Upper lobe of left lung (tissue), 6 donors: Measurements from ENCODE around the gene YIF1B. TPM values are rescaled to one million over a fixed set of nuclear protein-coding genes. Genes with fewer than 3 reads are reported as not detected.

Experiments used
- ATAC-seq, 2 donors: fragments of 200-7000 bp; cut with Tn5 transposase; one replicate each; pipeline ENCODE4 v1.9.1; 2022; ENCODE audit warnings: mild to moderate bottlenecking in 2 of 2, moderate library complexity in 2 of 2; ENCODE audit not compliant: low FRiP score in 2 of 2
- DNase-seq, 2 donors: peaks; one replicate each; pipeline ENCODE4 v3.0.0-alpha.2; 2019 to 2020
- H3K27ac ChIP-seq, 4 donors: fragments of 200-600 bp; sonication (generic); one replicate each; pipeline ENCODE4 v1.5.1; 2016 to 2019
- H3K27me3 ChIP-seq, 4 donors: fragments of 200-600 bp; sonication (generic); one replicate each; pipeline ENCODE4 v1.5.1; 2017 to 2019
- H3K36me3 ChIP-seq, 4 donors: fragments of 200-600 bp; sonication (generic); one replicate each; pipeline ENCODE4 v1.5.1; 2016 to 2019
- H3K4me1 ChIP-seq, 4 donors: fragments of 200-600 bp; sonication (generic); one replicate each; pipeline ENCODE4 v1.5.1; 2018 to 2019
- H3K4me3 ChIP-seq, 4 donors: fragments of 200-600 bp; sonication (generic); one replicate each; pipeline ENCODE4 v1.5.1; 2017 to 2019; ENCODE audit warnings: mild to moderate bottlenecking in 2 of 4, moderate library complexity in 1 of 4
- H3K9me3 ChIP-seq, 4 donors: fragments of 200-600 bp; sonication (generic); one replicate each; pipeline ENCODE4 v1.5.1; 2018 to 2019
- EP300 ChIP-seq, 4 donors: sonication (generic); formaldehyde crosslinking; IDR thresholded peaks; one replicate each; pipeline ENCODE4 v1.5.1; 2017; ENCODE audit warnings: antibody characterized with exemption in 4 of 4, control low read depth in 2 of 4
- POLR2A ChIP-seq, 4 donors: fragments of 450-650 bp; IDR thresholded peaks; one replicate each; pipeline ENCODE4 v1.5.1; 2016 to 2017; ENCODE audit warnings: antibody characterized with exemption in 4 of 4, mild to moderate bottlenecking in 2 of 4
- POLR2AphosphoS5 ChIP-seq, 2 donors: sonication (generic); formaldehyde crosslinking; IDR thresholded peaks; one replicate each; pipeline ENCODE4 v1.5.1; 2017; ENCODE audit warnings: antibody characterized with exemption in 2 of 2
- WGBS, 2 donors: methylation state at CpG; one replicate each; pipeline ENCODE4 v1.1.5; 2017 to 2018; 5-methylcytosine and 5-hydroxymethylcytosine counted together
- total RNA-seq, 6 donors: library from RNA; depleted of rRNA in 4 of 6; stranded (reverse); fragments of >200 nt in 4 of 6; gene quantifications; one replicate each; pipeline versions ENCODE4 v1.1.0 to v1.2.1, GENCODE V29; 2016 to 2021
- TF ChIP-seq, protein P1 (sequence below), 6 experiments: fragments of 450-650 bp in 4 of 6; fragments of 200-600 bp in 2 of 6; sonication (generic) in 2 of 6; IDR thresholded peaks; one replicate each; pipeline ENCODE4 v1.5.1; 2016 to 2019; ENCODE audit warnings: antibody characterized with exemption in 6 of 6
- donor health status: DM: no; HTN: no; CAD: no; lungs with moderate emphysema.
- donor health status: DM: no; HTN: yes; CAD: no; lungs with severe emphysema.

Gene YIF1B
- total RNA-seq, 6 donors from 2014 or later: 15.3 to 45.8 (median 29.8) TPM

DNA sequence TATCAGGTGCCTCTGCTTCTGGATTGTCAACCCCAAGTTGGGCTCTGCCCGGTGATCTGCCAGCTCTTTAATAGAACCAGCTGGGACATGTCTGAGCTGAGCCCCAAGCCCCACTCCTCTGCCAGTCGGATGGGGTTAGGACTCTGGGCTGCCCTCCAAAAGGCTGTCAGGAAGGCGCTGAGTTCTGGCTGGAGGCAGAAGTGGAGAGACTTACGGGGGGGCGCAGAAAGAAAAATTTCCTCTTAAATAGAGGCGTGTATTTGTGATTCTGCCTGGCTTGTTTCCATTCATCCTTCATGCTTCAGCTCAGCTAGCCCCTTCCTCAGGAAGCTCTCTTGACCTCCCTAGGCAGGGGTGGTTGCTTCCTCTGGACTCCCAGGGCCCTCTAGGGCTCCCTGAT is 2.9 kb upstream of the YIF1B start:
- no peaks in the 10 kb centered on the region for H3K9me3 ChIP-seq
- H3K27ac ChIP-seq: peak overlapping the region; percentile 50 to 91 (median 85)
- H3K4me3 ChIP-seq: peak overlapping the region in 2 of 4 donors; percentile 69 to 78
- no peaks in the 10 kb centered on the region for H3K36me3 ChIP-seq
- no peaks in the 10 kb centered on the region for H3K27me3 ChIP-seq
- H3K4me1 ChIP-seq: peaks cover 34 to 77% (median 54%) of the 10 kb centered on the region in 4 donors
- DNase-seq (no peak), ATAC-seq (no peak)
- TF ChIP-seq, protein P1, sequence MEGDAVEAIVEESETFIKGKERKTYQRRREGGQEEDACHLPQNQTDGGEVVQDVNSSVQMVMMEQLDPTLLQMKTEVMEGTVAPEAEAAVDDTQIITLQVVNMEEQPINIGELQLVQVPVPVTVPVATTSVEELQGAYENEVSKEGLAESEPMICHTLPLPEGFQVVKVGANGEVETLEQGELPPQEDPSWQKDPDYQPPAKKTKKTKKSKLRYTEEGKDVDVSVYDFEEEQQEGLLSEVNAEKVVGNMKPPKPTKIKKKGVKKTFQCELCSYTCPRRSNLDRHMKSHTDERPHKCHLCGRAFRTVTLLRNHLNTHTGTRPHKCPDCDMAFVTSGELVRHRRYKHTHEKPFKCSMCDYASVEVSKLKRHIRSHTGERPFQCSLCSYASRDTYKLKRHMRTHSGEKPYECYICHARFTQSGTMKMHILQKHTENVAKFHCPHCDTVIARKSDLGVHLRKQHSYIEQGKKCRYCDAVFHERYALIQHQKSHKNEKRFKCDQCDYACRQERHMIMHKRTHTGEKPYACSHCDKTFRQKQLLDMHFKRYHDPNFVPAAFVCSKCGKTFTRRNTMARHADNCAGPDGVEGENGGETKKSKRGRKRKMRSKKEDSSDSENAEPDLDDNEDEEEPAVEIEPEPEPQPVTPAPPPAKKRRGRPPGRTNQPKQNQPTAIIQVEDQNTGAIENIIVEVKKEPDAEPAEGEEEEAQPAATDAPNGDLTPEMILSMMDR (IDR thresholded peaks at IDR 0.05): no peak
- no peak for TF ChIP-seq POLR2A (IDR thresholded peaks at IDR 0.05)
- TF ChIP-seq EP300 (IDR thresholded peaks at IDR 0.05): no peak
- no peak for TF ChIP-seq POLR2AphosphoS5 (IDR thresholded peaks at IDR 0.05)
- WGBS, 2 donors: 19 to 51% methylated on average over 5 to 6 of the region's 6 CpGs

DNA sequence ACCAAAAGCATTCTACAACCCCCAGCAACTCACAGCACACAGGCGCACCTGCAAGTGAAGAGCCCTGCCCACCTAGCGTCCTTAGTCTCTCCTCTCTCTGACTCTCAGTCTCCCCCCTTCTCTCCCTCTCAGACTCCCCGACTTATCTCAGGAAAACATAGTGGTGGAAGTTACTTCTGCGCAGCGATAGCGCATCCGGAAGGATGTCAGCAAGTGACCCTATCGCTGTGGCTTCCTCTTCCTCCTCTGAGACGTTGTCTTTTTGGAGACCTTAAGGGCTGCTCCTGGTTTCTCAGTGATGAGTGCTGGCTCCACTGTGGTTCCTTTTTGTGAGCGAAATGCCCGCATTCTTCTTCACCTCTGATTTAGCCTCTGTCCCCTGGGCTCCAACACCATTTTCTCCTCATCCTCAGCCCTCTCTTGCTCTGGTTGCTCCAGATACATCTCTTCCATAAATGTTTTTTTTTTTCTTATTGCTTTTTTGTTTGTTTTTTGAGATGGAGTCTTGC is 1.4 kb upstream of the YIF1B start:
- peak overlapping the region; percentile 6 to 88 (median 81) for H3K27ac ChIP-seq
- H3K4me3 ChIP-seq: peak overlapping the region in 3 of 4 donors; percentile 4 to 62 (median 61)
- peaks cover 34 to 67% (median 49%) of the 10 kb centered on the region in 4 donors for H3K4me1 ChIP-seq
- no peaks in the 10 kb centered on the region for H3K36me3 ChIP-seq
- ATAC-seq: no peak
- DNase-seq: peak in 1 of 2 donors; percentile 58
- 33 to 49% methylated on average over 11 of the region's 11 CpGs for WGBS, 2 donors
- H3K27me3 ChIP-seq: no peaks in the 10 kb centered on the region
- peak in 1 of 2 donors; percentile 51 for TF ChIP-seq POLR2AphosphoS5 (IDR thresholded peaks at IDR 0.05)
- TF ChIP-seq, protein P1 (IDR thresholded peaks at IDR 0.05): no peak
- H3K9me3 ChIP-seq: no peaks in the 10 kb centered on the region

DNA sequence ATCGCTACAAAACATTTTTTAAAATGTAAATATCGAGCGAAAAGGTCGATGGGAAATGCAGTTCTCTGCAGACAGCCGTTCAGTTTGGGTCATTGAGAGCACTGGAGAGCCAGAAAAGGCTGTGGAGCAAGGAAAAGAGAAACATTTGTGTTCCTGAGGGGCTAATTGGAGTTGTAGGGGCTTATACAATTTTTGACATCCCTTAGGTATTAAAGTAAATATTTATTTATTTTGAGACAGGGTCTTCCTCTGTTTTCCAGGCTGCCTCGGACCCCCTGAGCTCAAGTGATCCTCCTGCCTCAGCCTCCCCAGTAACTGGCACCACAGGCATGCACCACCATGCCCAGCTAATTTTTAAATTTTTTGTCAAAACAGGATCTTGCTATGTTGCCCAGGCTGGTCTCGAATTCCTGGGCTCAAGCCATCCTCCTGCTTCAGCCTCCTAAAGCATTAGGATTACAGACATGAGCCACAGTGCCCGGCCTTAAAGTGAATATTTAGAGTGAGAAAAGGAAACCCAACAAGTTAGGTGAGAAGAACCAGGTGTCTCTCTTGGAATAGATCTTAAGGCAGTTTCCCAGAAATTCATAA is 825 bp upstream of the YIF1B start:
- no peaks in the 10 kb centered on the region for H3K9me3 ChIP-seq
- H3K4me1 ChIP-seq: peaks cover 34 to 64% (median 46%) of the 10 kb centered on the region in 4 donors
- H3K36me3 ChIP-seq: no peaks in the 10 kb centered on the region
- 30 to 36% methylated on average over 8 of the region's 8 CpGs for WGBS, 2 donors
- DNase-seq: no peak
- peak overlapping the region; percentile 77 to 88 (median 82) for H3K27ac ChIP-seq
- TF ChIP-seq POLR2AphosphoS5 (IDR thresholded peaks at IDR 0.05): no peak
- TF ChIP-seq, protein P1 (IDR thresholded peaks at IDR 0.05): no peak
- TF ChIP-seq POLR2A (IDR thresholded peaks at IDR 0.05): no peak
- no peak for TF ChIP-seq EP300 (IDR thresholded peaks at IDR 0.05)
- H3K4me3 ChIP-seq: peak overlapping the region in 3 of 4 donors; percentile 61 to 65 (median 62)
- H3K27me3 ChIP-seq: no peaks in the 10 kb centered on the region
- no peak for ATAC-seq

DNA sequence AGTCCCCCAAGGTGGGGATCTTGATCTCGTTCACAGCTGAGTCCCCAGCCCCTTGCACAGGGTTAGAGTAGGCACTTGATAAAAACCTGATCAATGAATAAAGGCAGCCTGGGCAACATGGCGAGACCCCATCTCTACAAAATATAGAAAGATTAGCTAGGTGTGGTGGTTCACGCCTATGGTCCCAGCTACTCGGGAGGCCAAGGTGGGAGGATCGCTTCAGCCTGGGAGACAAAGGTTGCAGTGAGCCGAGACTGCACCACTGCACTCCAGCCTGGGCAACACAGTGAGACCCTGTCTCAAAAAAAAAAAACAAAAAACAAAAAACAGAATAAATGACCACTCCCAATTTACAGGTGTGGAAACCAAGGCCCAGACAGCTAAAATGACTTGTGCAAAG is 4.8 kb downstream of the YIF1B start:
- no peak for DNase-seq
- ATAC-seq: no peak
- peaks cover 5 to 17% (median 8%) of the 10 kb centered on the region in 4 donors for H3K4me1 ChIP-seq
- no peaks in the 10 kb centered on the region for H3K27me3 ChIP-seq
- no peak overlapping the region for H3K4me3 ChIP-seq
- TF ChIP-seq POLR2AphosphoS5 (IDR thresholded peaks at IDR 0.05) (no peak), POLR2A (IDR thresholded peaks at IDR 0.05) (no peak), EP300 (IDR thresholded peaks at IDR 0.05) (no peak)
- TF ChIP-seq, protein P1 (IDR thresholded peaks at IDR 0.05): no peak
- H3K27ac ChIP-seq: no peak overlapping the region
- H3K36me3 ChIP-seq: peaks cover 0 to 36% (median 22%) of the 10 kb centered on the region in 4 donors
- 97 to 98% methylated on average over 6 of the region's 6 CpGs for WGBS, 2 donors
- no peaks in the 10 kb centered on the region for H3K9me3 ChIP-seq

DNA sequence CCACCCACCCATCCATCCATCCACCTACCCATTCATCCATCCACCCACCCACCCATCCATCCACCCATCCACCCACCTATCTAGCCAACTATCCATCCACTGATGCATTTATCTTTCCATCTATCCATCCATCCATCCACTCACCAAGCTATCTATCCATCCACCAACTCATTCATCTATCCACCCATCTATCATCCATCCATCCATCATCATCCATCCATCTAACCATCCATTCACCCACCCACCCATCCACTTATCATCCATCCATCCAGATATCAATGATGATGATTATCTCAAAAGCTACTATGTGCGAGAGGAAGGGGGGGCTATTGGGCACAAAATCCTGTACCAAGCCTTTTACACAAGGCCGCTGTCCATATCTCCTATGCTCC is 5.5 kb downstream of the YIF1B start:
- Histone ChIP-seq H3K4me3 (no peak overlapping the region), H3K27me3 (no peaks in the 10 kb centered on the region), H3K4me1 (peaks cover 4 to 20% (median 10%) of the 10 kb centered on the region in 4 donors), H3K36me3 (peaks cover 0 to 36% (median 22%) of the 10 kb centered on the region in 4 donors), H3K9me3 (no peaks in the 10 kb centered on the region), H3K27ac (no peak overlapping the region)
- ATAC-seq (no peak), DNase-seq (no peak)
- TF ChIP-seq EP300 (IDR thresholded peaks at IDR 0.05) (no peak), POLR2AphosphoS5 (IDR thresholded peaks at IDR 0.05) (no peak), POLR2A (IDR thresholded peaks at IDR 0.05) (no peak)
- TF ChIP-seq, protein P1 (IDR thresholded peaks at IDR 0.05): no peak
- WGBS, 2 donors: 88 to 97% methylated on average over 2 of the region's 2 CpGs
